HL-60/S4 treated with phorbol 12-myristate 13-acetate at 8.2 ng/mL for 4 days and 3 days (cell line): ENCODE results near the gene MAD1L1.
"Not testable (repeated sequence)": the region's sequence is repeated elsewhere in the genome, so short reads cannot be mapped to it uniquely, and the experiment has no call there.

ENCODE experiments used
- in situ Hi-C: fragments of 300-500 bp; cut with MboI; formaldehyde crosslinking; loops from 2 replicates; pipeline ENCODE4 v1.15.0; 2022; ENCODE audit warnings: low sequenced_read_pairs

Gene MAD1L1

GRCh38 chr7:1874590-1875391 lies 358.0 kb downstream of the MAD1L1 start:
- in situ Hi-C loops = not testable (repeated sequence)

GRCh38 chr7:1873857-1874589 lies 358.7 kb downstream of the MAD1L1 start:
- in situ Hi-C loops = no loop called here

GRCh38 chr7:1873421-1873820 lies 359.3 kb downstream of the MAD1L1 start:
- in situ Hi-C loops = no loop called here

- in situ Hi-C loops = no loop called here
These were observed 359.7 kb downstream of the MAD1L1 start for GRCh38 chr7:1873070-1873405.

- in situ Hi-C loops = no loop called here
These were observed 360.3 kb downstream of the MAD1L1 start for GRCh38 chr7:1872191-1873069.

GRCh38 chr7:1869452-1870130 lies 363.2 kb downstream of the MAD1L1 start:
- in situ Hi-C loops = no loop called here

- in situ Hi-C loops = no loop called here
These were observed 364.1 kb downstream of the MAD1L1 start for GRCh38 chr7:1868516-1869165.

GRCh38 chr7:1867370-1868260 lies 365.1 kb downstream of the MAD1L1 start:
- in situ Hi-C loops = no loop called here

- in situ Hi-C loops = no loop called here
These were observed 366.1 kb downstream of the MAD1L1 start for GRCh38 chr7:1866601-1867000.

- in situ Hi-C loops = no loop called here
These were observed 367.0 kb downstream of the MAD1L1 start for GRCh38 chr7:1865571-1866255.

GRCh38 chr7:1865000-1865555 lies 367.7 kb downstream of the MAD1L1 start:
- in situ Hi-C loops = no loop called here

- in situ Hi-C loops = no loop called here
These were observed 368.4 kb downstream of the MAD1L1 start for GRCh38 chr7:1864161-1864940.

- in situ Hi-C loops = no loop called here
These were observed 369.4 kb downstream of the MAD1L1 start for GRCh38 chr7:1863091-1863900.

GRCh38 chr7:1862560-1862959 lies 370.2 kb downstream of the MAD1L1 start:
- in situ Hi-C loops = no loop called here

GRCh38 chr7:1861799-1862458 lies 370.8 kb downstream of the MAD1L1 start:
- in situ Hi-C loops = no loop called here
